ENCODE measurements around the gene SPTLC3. TPM values are rescaled to one million over a fixed set of nuclear protein-coding genes. Genes with fewer than 3 reads are reported as not detected.

The SPTLC3 gene
- total RNA-seq, 1 donor from 2014 or later = 0.46 TPM

DNA sequence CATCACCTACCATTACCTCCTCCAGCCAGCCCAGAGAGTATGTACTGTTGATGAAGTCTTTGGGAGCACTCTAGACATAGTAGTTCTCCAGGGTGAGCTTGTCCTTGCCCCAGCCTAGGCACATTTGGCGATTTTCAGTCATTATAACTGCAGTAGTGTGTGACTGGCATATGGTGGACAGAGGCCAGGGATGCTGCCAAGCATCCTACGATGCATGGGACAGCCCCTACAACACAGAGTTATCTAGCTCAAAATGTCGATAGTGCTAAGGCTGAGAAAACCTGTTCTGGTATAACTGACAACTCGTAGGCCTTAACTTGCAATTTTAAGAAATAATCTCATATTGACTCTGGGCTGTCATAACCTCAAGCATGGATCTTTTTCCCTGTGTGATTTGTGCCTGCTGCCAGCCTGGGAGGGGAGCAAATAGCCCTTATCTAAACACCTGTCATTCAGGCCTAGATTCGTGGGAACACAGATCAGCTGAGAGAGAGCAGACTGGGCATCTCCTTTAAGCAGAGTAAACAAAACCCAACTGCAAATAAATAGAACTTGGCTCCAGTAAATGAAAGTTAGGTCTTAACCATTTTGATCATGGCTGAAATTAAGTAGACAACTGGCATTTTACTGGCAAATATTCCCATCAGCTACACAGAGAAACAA is 102.6 kb downstream of the SPTLC3 start:
- DNase-seq (ENCODE audit: low read depth) = no peak
- TF ChIP-seq, protein P1, sequence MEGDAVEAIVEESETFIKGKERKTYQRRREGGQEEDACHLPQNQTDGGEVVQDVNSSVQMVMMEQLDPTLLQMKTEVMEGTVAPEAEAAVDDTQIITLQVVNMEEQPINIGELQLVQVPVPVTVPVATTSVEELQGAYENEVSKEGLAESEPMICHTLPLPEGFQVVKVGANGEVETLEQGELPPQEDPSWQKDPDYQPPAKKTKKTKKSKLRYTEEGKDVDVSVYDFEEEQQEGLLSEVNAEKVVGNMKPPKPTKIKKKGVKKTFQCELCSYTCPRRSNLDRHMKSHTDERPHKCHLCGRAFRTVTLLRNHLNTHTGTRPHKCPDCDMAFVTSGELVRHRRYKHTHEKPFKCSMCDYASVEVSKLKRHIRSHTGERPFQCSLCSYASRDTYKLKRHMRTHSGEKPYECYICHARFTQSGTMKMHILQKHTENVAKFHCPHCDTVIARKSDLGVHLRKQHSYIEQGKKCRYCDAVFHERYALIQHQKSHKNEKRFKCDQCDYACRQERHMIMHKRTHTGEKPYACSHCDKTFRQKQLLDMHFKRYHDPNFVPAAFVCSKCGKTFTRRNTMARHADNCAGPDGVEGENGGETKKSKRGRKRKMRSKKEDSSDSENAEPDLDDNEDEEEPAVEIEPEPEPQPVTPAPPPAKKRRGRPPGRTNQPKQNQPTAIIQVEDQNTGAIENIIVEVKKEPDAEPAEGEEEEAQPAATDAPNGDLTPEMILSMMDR (conservative IDR thresholded peaks at IDR 0.05; ENCODE audit: low read depth, low read length) = no peak
- H3K4me3 ChIP-seq (ENCODE audit: low read depth, low read length) = no peak overlapping the region

DNA sequence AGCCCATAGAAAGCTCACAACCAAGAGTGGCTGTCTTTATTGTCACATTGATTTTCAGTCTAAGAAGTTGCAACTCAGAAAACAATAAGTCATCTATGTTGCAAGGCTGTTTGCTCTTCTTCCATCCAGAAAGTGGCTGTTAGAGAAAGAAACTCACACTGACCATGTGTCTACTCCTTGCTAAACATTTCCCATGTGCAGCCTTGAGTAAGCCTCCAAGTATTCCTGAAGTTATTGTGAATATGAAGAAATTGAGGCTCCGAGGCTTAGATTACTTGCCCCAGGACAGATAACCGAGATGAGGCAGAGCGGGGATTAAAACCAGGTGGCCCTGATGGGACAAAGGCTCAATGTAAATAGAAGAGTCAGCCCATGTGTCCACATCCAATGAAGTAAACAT is 105.0 kb downstream of the SPTLC3 start:
- H3K4me3 ChIP-seq (ENCODE audit: low read depth, low read length) = no peak overlapping the region
- TF ChIP-seq, protein P1 (conservative IDR thresholded peaks at IDR 0.05; ENCODE audit: low read depth, low read length) = no peak
- DNase-seq (ENCODE audit: low read depth) = no peak

DNA sequence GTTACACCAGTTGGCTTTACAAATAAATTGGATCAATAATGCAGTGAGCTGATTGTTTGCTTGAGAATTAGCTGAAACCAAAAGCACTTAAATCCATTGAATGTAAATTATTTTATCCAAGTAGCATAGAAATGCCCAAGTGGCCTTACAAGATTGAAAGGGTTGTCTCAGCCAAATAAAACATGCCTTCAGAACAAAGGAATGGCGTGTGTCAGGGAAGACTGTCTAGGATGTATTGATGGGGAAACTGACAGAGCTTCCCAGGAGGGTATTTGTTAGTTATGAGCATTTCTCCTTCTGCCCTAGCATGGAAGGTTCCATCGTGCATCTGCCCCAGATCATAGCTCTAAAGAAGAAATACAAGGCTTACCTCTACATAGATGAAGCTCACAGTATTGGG is 108.4 kb downstream of the SPTLC3 start:
- H3K4me3 ChIP-seq (ENCODE audit: low read depth, low read length) = no peak overlapping the region
- DNase-seq (ENCODE audit: low read depth) = no peak
- TF ChIP-seq, protein P1 (conservative IDR thresholded peaks at IDR 0.05; ENCODE audit: low read depth, low read length) = no peak

DNA sequence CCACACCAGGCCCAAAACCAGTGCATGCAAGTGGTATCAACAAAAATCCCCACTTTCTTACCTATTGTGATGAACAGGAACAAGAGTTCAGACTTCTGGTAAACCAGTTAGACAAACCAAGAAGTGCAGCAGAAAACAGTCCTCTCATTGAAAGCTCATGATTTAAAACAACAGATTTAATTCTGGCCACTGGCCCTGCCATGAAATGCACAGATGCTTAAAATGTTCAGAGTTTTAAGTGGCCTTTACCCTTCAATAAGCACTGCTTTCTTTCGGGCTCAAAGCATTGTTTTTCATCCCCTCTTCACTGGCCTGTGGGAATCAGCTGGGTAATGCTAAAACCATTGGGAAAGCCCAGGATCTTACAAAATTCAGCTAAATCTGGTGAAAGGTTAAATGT is 109.9 kb downstream of the SPTLC3 start:
- TF ChIP-seq, protein P1 (conservative IDR thresholded peaks at IDR 0.05; ENCODE audit: low read depth, low read length) = no peak
- DNase-seq (ENCODE audit: low read depth) = no peak

DNA sequence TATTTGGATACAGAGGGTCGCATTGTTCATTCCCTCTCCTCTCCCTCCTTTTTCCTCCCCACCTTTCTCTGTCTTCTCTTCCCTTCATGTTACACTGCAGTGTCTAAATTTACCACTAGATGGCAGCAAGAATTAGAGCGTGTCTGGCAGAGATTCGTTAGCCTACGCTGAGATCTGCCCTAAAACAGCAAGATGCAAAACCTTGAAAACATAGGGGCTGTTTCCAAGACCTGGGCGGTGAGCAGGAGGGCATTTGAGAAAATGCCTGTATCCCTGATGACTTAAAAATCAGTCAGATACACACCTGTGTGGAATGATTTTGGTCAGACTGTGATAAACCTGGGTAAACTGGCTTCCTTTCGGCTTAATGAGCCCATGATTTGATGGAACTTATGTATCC is 110.8 kb downstream of the SPTLC3 start:
- H3K4me3 ChIP-seq (ENCODE audit: low read depth, low read length) = no peak overlapping the region
- TF ChIP-seq, protein P1 (conservative IDR thresholded peaks at IDR 0.05; ENCODE audit: low read depth, low read length) = peak; percentile 93
- DNase-seq (ENCODE audit: low read depth) = no peak

More for the DNA sequence above, 109.9 kb downstream of the SPTLC3 start:
- no peak overlapping the region for H3K4me3 ChIP-seq (ENCODE audit: low read depth, low read length)

DNA sequence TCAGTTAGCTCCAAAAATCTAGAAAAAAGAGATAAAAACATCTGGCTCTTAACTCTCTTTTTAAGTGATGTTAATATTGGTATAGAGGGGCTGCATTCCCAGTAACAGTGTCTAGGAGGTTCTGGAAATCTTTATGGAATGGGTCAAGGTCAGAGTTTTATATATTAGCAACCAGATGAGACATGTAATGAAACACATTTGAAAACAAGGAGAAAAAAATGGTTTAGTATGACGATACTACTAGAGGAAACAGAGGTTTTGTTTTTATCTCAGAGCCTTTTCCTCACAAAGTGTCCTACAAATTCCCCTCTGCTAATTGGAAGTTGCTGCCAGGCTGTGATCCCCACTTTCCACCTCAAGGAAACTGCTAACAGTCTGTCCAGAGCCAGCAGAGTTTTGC is 111.7 kb downstream of the SPTLC3 start:
- no peak for DNase-seq (ENCODE audit: low read depth)
- no peak overlapping the region for H3K4me3 ChIP-seq (ENCODE audit: low read depth, low read length)
- TF ChIP-seq, protein P1 (conservative IDR thresholded peaks at IDR 0.05; ENCODE audit: low read depth, low read length) = no peak

Measured in epithelial cell of proximal tubule (primary cell).